Hepatocyte (in vitro differentiated cells): ENCODE results near the gene UBE2E2.

Source experiments
- EZH2 ChIP-seq: fragments of 200-600 bp; sonication (generic); IDR thresholded peaks from 2 replicates; pipeline ENCODE4 v1.6.1; 2016; ENCODE audit warnings: antibody characterized with exemption, mild to moderate bottlenecking, borderline replicate concordance
- EZH2phosphoT487 ChIP-seq: fragments of 200-600 bp; sonication (generic); IDR thresholded peaks from one replicate; pipeline ENCODE4 v1.6.1; 2018; ENCODE audit warnings: antibody characterized with exemption, mild to moderate bottlenecking, low read depth, moderate library complexity; ENCODE audit not compliant: unreplicated experiment, severe bottlenecking
- TF ChIP-seq, protein P1 (sequence below): fragments of 200-600 bp; sonication (generic); IDR thresholded peaks from 2 replicates; pipeline ENCODE4 v1.5.1; 2016; ENCODE audit warnings: antibody characterized with exemption, mild to moderate bottlenecking; ENCODE audit not compliant: poor library complexity

DNA sequence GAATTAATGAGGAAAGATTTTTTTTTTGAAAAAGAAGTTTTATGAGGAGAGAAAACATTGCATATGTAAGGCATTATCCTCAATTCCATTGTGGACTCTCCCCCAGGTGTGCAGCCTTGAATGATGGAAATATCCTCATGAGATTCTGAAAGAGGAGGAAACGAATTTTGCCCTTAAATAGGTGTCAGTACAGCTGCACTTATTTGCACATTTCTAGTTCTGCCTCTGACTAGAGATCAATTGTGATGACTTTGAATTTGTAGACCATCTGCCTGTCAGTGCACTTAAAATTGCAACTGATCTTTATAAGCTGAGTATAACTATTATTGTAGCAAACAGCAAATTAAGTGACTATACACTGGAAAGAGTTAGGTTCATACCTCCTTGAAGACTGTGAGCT, 141.8 kb downstream of the UBE2E2 start:
- TF ChIP-seq EZH2 (no peak), EZH2phosphoT487 (no peak)
- TF ChIP-seq, protein P1, sequence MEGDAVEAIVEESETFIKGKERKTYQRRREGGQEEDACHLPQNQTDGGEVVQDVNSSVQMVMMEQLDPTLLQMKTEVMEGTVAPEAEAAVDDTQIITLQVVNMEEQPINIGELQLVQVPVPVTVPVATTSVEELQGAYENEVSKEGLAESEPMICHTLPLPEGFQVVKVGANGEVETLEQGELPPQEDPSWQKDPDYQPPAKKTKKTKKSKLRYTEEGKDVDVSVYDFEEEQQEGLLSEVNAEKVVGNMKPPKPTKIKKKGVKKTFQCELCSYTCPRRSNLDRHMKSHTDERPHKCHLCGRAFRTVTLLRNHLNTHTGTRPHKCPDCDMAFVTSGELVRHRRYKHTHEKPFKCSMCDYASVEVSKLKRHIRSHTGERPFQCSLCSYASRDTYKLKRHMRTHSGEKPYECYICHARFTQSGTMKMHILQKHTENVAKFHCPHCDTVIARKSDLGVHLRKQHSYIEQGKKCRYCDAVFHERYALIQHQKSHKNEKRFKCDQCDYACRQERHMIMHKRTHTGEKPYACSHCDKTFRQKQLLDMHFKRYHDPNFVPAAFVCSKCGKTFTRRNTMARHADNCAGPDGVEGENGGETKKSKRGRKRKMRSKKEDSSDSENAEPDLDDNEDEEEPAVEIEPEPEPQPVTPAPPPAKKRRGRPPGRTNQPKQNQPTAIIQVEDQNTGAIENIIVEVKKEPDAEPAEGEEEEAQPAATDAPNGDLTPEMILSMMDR = no peak
